PFSK-1 (cell line): ENCODE results near the gene COL6A2.

ENCODE experiments used
- FOXP2 ChIP-seq: optimal IDR thresholded peaks from 2 replicates; pipeline ENCODE3; 2011; ENCODE audit warnings: borderline replicate concordance, control low read depth, inconsistent platforms; ENCODE audit not compliant: insufficient read depth; ENCODE audit errors: extremely low read length, extremely low read depth
- POLR2AphosphoS5 ChIP-seq: IDR thresholded peaks from 2 replicates; pipeline ENCODE4 v1.6.1; 2012; ENCODE audit warnings: low read depth, mild to moderate bottlenecking, control low read depth, low read length, moderate library complexity
- SIN3A ChIP-seq: IDR thresholded peaks from 2 replicates; pipeline ENCODE4 v1.6.1; 2012; ENCODE audit warnings: mild to moderate bottlenecking, low read length, moderate library complexity, borderline replicate concordance; ENCODE audit not compliant: insufficient read depth
- TAF1 ChIP-seq: IDR thresholded peaks from 2 replicates; pipeline ENCODE4 v1.6.1; 2012; ENCODE audit warnings: low read length, control low read depth, borderline replicate concordance; ENCODE audit not compliant: insufficient read depth
- TF ChIP-seq, protein P1 (sequence below), 2 experiments: IDR thresholded peaks; 2 replicates each; pipeline versions ENCODE4 v1.6.1 to v1.8.0; 2011 to 2012; ENCODE audit warnings: low read depth in 2 of 2, low read length in 2 of 2, control low read depth in 1 of 2, inconsistent platforms in 1 of 2, mild to moderate bottlenecking in 1 of 2, moderate library complexity in 1 of 2; ENCODE audit not compliant: insufficient read depth in 1 of 2

Gene COL6A2

DNA sequence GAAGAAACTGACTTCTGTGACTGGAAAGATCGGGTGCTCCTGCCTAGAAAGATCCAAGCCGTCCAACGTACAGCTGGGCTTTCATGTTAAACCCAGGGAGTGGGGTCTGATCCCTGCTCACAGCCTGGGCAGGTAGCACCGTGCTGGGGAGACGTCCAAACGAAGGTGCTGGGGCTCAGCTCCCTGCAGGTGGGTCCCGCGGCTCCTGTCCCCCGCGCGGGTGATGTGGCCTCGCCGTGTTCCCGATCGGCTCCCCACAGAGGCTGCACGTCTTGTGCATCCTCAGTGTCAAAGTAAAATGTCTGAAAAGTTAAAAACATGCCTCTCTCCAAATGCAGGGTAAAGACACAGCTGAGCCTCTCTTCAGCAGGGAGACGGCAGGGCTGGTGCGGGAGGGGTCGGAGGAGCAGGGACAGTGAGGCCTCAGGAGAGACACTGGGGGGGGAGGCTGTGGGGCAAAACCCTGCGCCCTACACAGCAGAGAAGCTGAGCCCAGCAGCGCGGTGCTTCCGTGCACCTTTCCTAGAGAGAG lies 40.1 kb upstream of the COL6A2 start:
- TF ChIP-seq, protein P1, sequence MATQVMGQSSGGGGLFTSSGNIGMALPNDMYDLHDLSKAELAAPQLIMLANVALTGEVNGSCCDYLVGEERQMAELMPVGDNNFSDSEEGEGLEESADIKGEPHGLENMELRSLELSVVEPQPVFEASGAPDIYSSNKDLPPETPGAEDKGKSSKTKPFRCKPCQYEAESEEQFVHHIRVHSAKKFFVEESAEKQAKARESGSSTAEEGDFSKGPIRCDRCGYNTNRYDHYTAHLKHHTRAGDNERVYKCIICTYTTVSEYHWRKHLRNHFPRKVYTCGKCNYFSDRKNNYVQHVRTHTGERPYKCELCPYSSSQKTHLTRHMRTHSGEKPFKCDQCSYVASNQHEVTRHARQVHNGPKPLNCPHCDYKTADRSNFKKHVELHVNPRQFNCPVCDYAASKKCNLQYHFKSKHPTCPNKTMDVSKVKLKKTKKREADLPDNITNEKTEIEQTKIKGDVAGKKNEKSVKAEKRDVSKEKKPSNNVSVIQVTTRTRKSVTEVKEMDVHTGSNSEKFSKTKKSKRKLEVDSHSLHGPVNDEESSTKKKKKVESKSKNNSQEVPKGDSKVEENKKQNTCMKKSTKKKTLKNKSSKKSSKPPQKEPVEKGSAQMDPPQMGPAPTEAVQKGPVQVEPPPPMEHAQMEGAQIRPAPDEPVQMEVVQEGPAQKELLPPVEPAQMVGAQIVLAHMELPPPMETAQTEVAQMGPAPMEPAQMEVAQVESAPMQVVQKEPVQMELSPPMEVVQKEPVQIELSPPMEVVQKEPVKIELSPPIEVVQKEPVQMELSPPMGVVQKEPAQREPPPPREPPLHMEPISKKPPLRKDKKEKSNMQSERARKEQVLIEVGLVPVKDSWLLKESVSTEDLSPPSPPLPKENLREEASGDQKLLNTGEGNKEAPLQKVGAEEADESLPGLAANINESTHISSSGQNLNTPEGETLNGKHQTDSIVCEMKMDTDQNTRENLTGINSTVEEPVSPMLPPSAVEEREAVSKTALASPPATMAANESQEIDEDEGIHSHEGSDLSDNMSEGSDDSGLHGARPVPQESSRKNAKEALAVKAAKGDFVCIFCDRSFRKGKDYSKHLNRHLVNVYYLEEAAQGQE (IDR thresholded peaks at IDR 0.05; ENCODE audit: insufficient read depth in 1 of 2, low read depth in 2 of 2, low read length in 2 of 2), result no peak

GRCh38 chr21:46058431-46059145 lies 39.3 kb upstream of the COL6A2 start:
- TF ChIP-seq FOXP2 (no peak), SIN3A (no peak), POLR2AphosphoS5 (no peak), TAF1 (no peak)
- TF ChIP-seq, protein P1 (IDR thresholded peaks at IDR 0.05; ENCODE audit: insufficient read depth in 1 of 2, low read depth in 2 of 2, low read length in 2 of 2), result no peak

DNA sequence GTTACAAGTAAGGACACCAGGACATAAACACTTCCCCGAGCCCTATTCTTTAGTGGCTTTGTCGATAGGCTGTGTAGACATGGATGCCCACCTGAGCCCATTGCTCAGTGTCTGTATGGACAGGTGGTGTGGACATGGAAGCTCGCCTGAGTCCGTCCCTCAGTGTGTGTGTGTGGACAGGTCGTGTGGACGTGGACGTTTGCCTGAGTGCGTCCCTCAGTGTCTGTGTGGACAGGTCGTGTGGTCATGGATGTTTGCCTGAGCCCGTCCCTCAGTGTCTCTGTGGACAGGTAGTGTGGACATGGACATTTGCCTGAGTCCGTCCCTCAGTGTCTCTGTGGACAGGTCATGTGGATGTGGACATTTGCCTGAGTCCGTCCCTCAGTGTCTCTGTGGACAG lies 38.7 kb upstream of the COL6A2 start:
- TF ChIP-seq FOXP2 (no peak), POLR2AphosphoS5 (no peak), TAF1 (no peak)

GRCh38 chr21:46060596-46061061 lies 37.3 kb upstream of the COL6A2 start:
- no peak for TF ChIP-seq SIN3A
- no peak for TF ChIP-seq TAF1
- TF ChIP-seq POLR2AphosphoS5, result no peak
- TF ChIP-seq, protein P1 (IDR thresholded peaks at IDR 0.05; ENCODE audit: insufficient read depth in 1 of 2, low read depth in 2 of 2, low read length in 2 of 2), result no peak
- TF ChIP-seq FOXP2, result no peak

GRCh38 chr21:46061063-46061462 lies 36.8 kb upstream of the COL6A2 start:
- TF ChIP-seq FOXP2, result no peak
- TF ChIP-seq TAF1, result no peak
- no peak for TF ChIP-seq SIN3A
- no peak for TF ChIP-seq POLR2AphosphoS5
- TF ChIP-seq, protein P1 (IDR thresholded peaks at IDR 0.05; ENCODE audit: insufficient read depth in 1 of 2, low read depth in 2 of 2, low read length in 2 of 2), result no peak
